Astrocyte of the spinal cord (primary cell): ENCODE results near the gene EED.
"Not testable (repeated sequence)": the region's sequence is repeated elsewhere in the genome, so short reads cannot be mapped to it uniquely, and the experiment has no call there.

Experiments used
- DNase-seq: peaks from one replicate; pipeline ENCODE4 v3.0.0; 2011; ENCODE audit warnings: low read depth, low spot score
- H3K4me3 ChIP-seq: 2 replicates; pipeline ENCODE4 v1.5.1; 2011; ENCODE audit warnings: low read depth, mild to moderate bottlenecking, low read length, moderate library complexity
- CTCF ChIP-seq: IDR thresholded peaks from 2 replicates; pipeline ENCODE4 v1.5.1; 2012; ENCODE audit warnings: low read depth, mild to moderate bottlenecking, low read length, inconsistent platforms
- in situ Hi-C: cut with HindIII; loops from 2 replicates; pipeline ENCODE4 v1.10.0; 2017; ENCODE audit warnings: low sequenced_read_pairs

The EED gene

GRCh38 chr11:86302092-86302793, 57.7 kb downstream of the EED start, which contains the start of gene HIKESHI:
TSS of gene HIKESHI (plus strand) at chr11:86302240. CDS start at chr11:86302449, 209 bp downstream.
- peak within 1 kb of the TSS; percentile 75 for H3K4me3 ChIP-seq
- in situ Hi-C loops, result no loop called here
- no peak for TF ChIP-seq CTCF
- DNase-seq, result peak; percentile 98

GRCh38 chr11:86303257-86303656, 58.7 kb downstream of the EED start:
- H3K4me3 ChIP-seq, result peak overlapping the region; percentile 75
- DNase-seq, result no peak
- in situ Hi-C loops, result no loop called here
- TF ChIP-seq CTCF, result no peak

- DNase-seq, H3K4me3 ChIP-seq, in situ Hi-C loops: not testable (repeated sequence)
These were observed 64.2 kb downstream of the EED start for GRCh38 chr11:86308710-86309109.

DNA sequence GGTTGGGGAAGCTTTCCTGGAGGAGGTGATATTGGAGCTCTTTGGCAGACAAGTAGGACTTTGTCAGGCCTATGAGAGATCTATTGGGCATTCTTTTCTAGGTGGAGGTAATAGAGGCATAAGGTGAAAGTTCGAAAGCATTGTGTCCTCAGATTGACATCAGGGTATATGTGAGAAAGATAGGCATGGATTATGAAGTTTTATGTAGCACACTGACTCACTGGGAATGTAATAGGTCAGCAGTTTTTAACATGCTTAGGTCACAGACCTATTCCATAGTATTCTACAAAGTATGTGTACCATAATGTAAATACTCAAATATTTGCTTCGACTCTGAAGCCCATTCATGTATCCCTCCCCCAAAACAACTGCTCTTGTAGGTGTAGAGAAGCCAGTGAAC, 69.2 kb downstream of the EED start:
- in situ Hi-C loops, result no loop called here
- DNase-seq, result no peak
- H3K4me3 ChIP-seq, result no peak overlapping the region
- TF ChIP-seq CTCF, result no peak

DNA sequence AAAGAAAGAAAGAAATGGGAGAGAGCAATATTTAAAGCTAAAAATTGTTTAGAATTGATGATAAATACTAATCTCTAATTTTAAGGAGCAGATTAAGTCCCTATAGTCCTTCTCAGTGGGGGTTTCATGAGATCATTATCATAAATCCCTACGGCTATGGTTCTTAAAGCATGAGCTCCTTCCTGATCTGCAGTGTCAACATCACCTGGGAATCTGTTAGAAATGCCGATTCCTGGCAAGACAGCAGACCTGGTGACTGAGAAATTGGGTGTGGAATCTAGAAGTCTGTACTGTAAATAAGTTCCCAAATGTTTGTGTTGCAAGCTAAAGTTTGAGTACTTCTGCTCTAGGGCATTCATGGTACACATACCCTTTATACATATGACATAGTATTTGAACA, 70.1 kb downstream of the EED start:
- no peak overlapping the region for H3K4me3 ChIP-seq
- no peak for DNase-seq
- no peak for TF ChIP-seq CTCF
- in situ Hi-C loops, result no loop called here
